Choroid plexus epithelial cell (primary cell): ENCODE measurements around the gene ATP6V0A1.
"Not testable (repeated sequence)": the region's sequence is repeated elsewhere in the genome, so short reads cannot be mapped to it uniquely, and the experiment has no call there.

Experiments used
- DNase-seq: peaks from one replicate; pipeline ENCODE4 v3.0.0-alpha.2; 2010; ENCODE audit warnings: low read depth
- H3K4me3 ChIP-seq: 2 replicates; pipeline ENCODE4 v1.5.1; 2011; ENCODE audit warnings: low read depth, mild to moderate bottlenecking, control low read depth, low read length, moderate library complexity
- CTCF ChIP-seq: conservative IDR thresholded peaks from 2 replicates; pipeline ENCODE4 v1.5.1; 2011; ENCODE audit warnings: low read depth, mild to moderate bottlenecking, control low read depth, inconsistent platforms, low read length, moderate library complexity

ATP6V0A1 gene

GRCh38 chr17:42535155-42536047, 76.7 kb downstream of the ATP6V0A1 start:
- DNase-seq: no peak
- peak overlapping the region; percentile 76 for H3K4me3 ChIP-seq
- no peak for TF ChIP-seq CTCF

GRCh38 chr17:42536048-42536371, 77.3 kb downstream of the ATP6V0A1 start, which contains the start of gene NAGLU:
NAGLU (plus strand) TSS chr17:42536241; CDS start chr17:42536273, 32 bp downstream.
- TF ChIP-seq CTCF: no peak
- H3K4me3 ChIP-seq: peak within 1 kb of the TSS; percentile 76
- peak; percentile 86 for DNase-seq

GRCh38 chr17:42536372-42537155, 77.9 kb downstream of the ATP6V0A1 start:
- DNase-seq: peak; percentile 79
- H3K4me3 ChIP-seq: peak overlapping the region; percentile 76
- TF ChIP-seq CTCF: no peak

- H3K4me3 ChIP-seq: peak overlapping the region; percentile 76
- no peak for DNase-seq
- no peak for TF ChIP-seq CTCF
Measured at GRCh38 chr17:42537156-42537805, 78.6 kb downstream of the ATP6V0A1 start.

- DNase-seq: no peak
- no peak for TF ChIP-seq CTCF
- no peak overlapping the region for H3K4me3 ChIP-seq
Measured at GRCh38 chr17:42537826-42538451, 79.3 kb downstream of the ATP6V0A1 start.

GRCh38 chr17:42538482-42538881, 79.8 kb downstream of the ATP6V0A1 start:
- DNase-seq: no peak
- TF ChIP-seq CTCF: no peak
- H3K4me3 ChIP-seq: no peak overlapping the region

- DNase-seq, H3K4me3 ChIP-seq: not testable (repeated sequence)
Measured at GRCh38 chr17:42540558-42540957, 81.9 kb downstream of the ATP6V0A1 start.
